GM19397 (cell line): ENCODE measurements around the gene REX1BD.
"Not testable (repeated sequence)": the region's sequence is repeated elsewhere in the genome, so short reads cannot be mapped to it uniquely, and the experiment has no call there.

Experiments used
- ATAC-seq: cut with Tn5 transposase; IDR thresholded peaks from one replicate; pipeline ENCODE4 v1.9.1; 2021; ENCODE audit warnings: mild to moderate bottlenecking, moderate library complexity; ENCODE audit not compliant: unreplicated experiment

REX1BD gene

GRCh38 chr19:18576383-18576782, 12.2 kb upstream of the REX1BD start:
- no peak for ATAC-seq

GRCh38 chr19:18577365-18577914, 11.2 kb upstream of the REX1BD start:
- ATAC-seq: no peak

GRCh38 chr19:18580311-18580710, 8.3 kb upstream of the REX1BD start:
- ATAC-seq: no peak

GRCh38 chr19:18586306-18586705, 2.3 kb upstream of the REX1BD start:
- ATAC-seq: no peak

- ATAC-seq: no peak
Measured at GRCh38 chr19:18587561-18587960, 1.0 kb upstream of the REX1BD start.

- ATAC-seq: no peak
Measured at GRCh38 chr19:18587962-18588610, 512 bp upstream of the REX1BD start.

- peak; percentile 30 for ATAC-seq
Measured at GRCh38 chr19:18589380-18590272, 1.0 kb downstream of the REX1BD start.

- ATAC-seq: no peak
Measured at GRCh38 chr19:18590273-18591272, 2.0 kb downstream of the REX1BD start.

GRCh38 chr19:18591735-18592385, 3.3 kb downstream of the REX1BD start:
- no peak for ATAC-seq

- ATAC-seq: not testable (repeated sequence)
Measured at GRCh38 chr19:18592732-18593131, 4.1 kb downstream of the REX1BD start.

- ATAC-seq: no peak
Measured at GRCh38 chr19:18593367-18594095, 4.9 kb downstream of the REX1BD start.

- peak; percentile 58 for ATAC-seq
Measured at GRCh38 chr19:18594096-18594823, 5.7 kb downstream of the REX1BD start.

GRCh38 chr19:18594824-18595373, 6.3 kb downstream of the REX1BD start:
- ATAC-seq: no peak

GRCh38 chr19:18595475-18595874, 6.9 kb downstream of the REX1BD start:
- no peak for ATAC-seq

- no peak for ATAC-seq
Measured at GRCh38 chr19:18596752-18597157, 8.2 kb downstream of the REX1BD start.

GRCh38 chr19:18597809-18598660, 9.4 kb downstream of the REX1BD start:
- no peak for ATAC-seq

- ATAC-seq: no peak
Measured at GRCh38 chr19:18599485-18599884, 10.9 kb downstream of the REX1BD start.
